ENCODE results near the gene ZNF467.

GRCh38 chr7:149723795-149724495 lies 49.4 kb downstream of the ZNF467 start:
- no peak for TF ChIP-seq ZNF8 (CRISPR knock-in tag; IDR thresholded peaks at IDR 0.05)
- TF ChIP-seq CSRNP3 (CRISPR knock-in tag; IDR thresholded peaks at IDR 0.05) = no peak
- no peak for TF ChIP-seq GLIS3 (CRISPR knock-in tag; IDR thresholded peaks at IDR 0.05)
- TF ChIP-seq TCF4 (CRISPR knock-in tag; IDR thresholded peaks at IDR 0.05; ENCODE audit: borderline replicate concordance) = no peak
- no peak for TF ChIP-seq RARB (CRISPR knock-in tag; IDR thresholded peaks at IDR 0.05)
- TF ChIP-seq ZFP30 (CRISPR knock-in tag; IDR thresholded peaks at IDR 0.05) = no peak
- no peak for TF ChIP-seq ARNTL (CRISPR knock-in tag; IDR thresholded peaks at IDR 0.05; ENCODE audit: borderline replicate concordance, low read depth)
- no peak for TF ChIP-seq PATZ1 (CRISPR knock-in tag; IDR thresholded peaks at IDR 0.05; ENCODE audit: borderline replicate concordance)
- no peak for TF ChIP-seq TSHZ2 (CRISPR knock-in tag; IDR thresholded peaks at IDR 0.05)
- TF ChIP-seq PPARA (CRISPR knock-in tag; IDR thresholded peaks at IDR 0.05; ENCODE audit: borderline replicate concordance) = no peak
- no peak for TF ChIP-seq POU6F1 (CRISPR knock-in tag; IDR thresholded peaks at IDR 0.05; ENCODE audit: borderline replicate concordance, low read depth)
- no peak for TF ChIP-seq ISL1 (CRISPR knock-in tag; IDR thresholded peaks at IDR 0.05)

All from SK-N-SH treated with all-trans-retinoic acid at 6 μM for 48 hours (cell line).